Activated gamma-delta T cell treated with Interleukin-2 at 50 U/mL for 16 hours (primary cell): ENCODE results near the gene NPBWR2.

Experiments used
- DNase-seq: peaks from one replicate; pipeline ENCODE4 v3.0.0-alpha.2; 2020

The NPBWR2 gene, protein sequence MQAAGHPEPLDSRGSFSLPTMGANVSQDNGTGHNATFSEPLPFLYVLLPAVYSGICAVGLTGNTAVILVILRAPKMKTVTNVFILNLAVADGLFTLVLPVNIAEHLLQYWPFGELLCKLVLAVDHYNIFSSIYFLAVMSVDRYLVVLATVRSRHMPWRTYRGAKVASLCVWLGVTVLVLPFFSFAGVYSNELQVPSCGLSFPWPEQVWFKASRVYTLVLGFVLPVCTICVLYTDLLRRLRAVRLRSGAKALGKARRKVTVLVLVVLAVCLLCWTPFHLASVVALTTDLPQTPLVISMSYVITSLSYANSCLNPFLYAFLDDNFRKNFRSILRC

DNA sequence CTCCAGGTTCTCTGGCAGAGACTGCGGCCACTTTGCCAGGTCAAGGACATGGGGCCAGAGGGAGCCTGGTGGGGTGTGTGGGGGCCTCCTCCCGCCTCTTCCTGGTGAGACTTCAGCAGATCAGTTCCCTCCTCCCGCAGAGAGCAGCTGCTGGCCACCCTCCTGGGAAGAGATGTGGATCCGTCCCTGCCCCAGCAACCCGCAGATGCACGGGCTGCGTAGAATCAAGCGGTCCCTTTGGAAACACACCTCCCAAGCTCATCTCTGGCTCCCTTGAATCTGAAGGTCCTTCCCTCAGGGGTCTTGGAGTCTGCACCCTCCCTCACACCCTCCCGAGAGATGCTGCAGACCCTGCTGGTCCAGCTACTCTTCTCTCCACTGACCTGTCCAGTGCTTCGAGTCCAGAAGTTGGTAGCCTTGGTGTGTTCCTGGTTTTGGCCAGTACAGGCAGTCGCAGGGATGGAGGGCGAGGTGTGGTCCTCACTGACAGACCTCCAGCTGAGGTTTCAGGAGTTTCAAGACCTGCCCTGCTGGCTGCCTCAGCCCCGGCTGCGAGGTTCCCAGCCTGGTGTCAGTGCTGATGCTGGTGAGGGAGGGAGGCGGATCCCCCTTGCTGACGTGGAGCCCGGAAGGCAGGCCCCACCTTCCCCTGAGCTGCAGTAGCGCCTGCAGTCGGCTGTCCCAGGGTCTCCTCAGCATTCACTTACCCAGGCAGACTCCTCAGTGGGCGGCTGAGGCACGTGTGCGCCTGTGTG lies at the start of gene NPBWR2:
Gene NPBWR2, minus strand, starts transcription at position 585 of the 755 bp plus-strand sequence. CDS start 734 bp downstream, outside the sequence.
- peak; percentile 10 for DNase-seq

DNA sequence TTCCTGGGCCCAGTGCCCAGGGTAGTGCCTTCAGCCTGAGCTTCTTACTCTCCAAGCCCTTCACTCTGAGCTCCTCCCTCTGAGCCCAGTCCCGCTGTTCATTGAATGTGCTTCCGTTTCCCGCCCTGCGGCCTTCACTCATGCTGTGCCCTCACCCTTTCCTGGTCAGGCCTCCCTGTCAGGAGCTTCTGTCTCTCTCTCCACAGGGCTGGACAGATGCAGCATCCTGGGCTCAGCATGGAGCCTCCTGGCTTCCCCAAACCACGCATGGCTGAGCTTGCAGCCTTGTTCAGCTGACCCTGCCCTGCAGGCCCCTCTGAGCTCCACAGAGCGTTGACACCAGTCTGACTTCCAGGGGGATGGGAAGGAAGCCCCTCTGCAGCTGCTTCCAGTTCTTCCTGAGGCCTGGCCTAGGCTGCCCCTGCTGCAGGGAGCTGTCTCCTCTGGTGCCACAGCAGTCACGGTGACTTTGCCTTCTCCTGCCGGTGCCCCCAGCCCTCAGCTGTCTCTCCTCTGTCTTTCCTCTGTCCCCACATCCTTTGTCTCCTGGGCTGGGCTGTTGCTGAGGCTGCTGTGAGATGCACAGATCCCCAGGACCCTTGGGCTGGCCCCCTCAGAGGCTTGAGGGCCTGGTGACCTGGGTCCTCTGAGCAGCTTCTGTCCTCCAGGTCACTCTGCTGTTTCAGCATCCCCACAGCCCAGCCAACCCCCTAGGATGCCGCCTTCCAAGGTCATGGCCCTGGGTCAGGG lies 48.9 kb upstream of the NPBWR2 start:
- DNase-seq, result no peak

DNA sequence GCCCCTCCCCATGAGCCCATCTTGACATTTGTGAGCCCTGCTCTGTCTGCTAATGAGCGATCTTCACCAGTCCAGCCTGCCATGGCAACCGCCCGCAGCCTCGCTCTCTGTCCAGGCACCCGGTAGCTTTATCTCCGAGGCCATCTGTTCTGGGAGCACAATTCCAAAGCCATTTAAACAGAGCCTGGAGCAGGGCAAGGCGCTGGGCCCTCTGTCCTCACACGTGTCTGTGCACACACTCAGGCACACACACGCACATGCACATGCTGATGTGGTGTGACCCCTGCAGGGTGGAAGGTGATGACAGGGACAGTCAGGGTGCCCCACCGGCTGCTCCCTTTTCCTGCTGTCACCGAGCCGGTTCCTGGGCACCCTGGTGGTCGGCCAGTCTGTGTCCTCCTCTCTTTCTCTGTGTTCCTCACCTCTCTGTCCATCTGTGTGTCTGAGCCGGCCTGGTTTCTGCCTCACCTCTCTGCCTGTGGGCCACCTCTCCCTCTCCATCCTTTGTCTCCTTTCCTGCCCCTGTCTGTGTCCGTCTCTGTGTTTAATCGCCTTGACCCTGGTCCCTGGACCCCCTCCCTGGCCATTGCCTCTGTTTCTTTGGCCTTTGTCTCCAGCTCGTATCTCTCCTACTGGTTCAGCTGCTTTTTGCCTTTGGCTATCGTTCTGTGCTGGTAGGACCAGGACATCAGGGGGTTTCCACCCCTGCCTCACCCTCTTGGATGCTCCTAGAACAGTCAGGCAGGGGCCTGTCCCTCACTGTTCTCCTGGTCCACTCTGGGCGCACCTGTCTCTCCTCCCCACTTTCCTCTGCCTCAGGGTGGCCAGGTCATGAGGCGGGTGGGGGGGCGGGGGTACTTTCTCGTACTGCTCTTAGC lies 48.1 kb upstream of the NPBWR2 start:
- no peak for DNase-seq

DNA sequence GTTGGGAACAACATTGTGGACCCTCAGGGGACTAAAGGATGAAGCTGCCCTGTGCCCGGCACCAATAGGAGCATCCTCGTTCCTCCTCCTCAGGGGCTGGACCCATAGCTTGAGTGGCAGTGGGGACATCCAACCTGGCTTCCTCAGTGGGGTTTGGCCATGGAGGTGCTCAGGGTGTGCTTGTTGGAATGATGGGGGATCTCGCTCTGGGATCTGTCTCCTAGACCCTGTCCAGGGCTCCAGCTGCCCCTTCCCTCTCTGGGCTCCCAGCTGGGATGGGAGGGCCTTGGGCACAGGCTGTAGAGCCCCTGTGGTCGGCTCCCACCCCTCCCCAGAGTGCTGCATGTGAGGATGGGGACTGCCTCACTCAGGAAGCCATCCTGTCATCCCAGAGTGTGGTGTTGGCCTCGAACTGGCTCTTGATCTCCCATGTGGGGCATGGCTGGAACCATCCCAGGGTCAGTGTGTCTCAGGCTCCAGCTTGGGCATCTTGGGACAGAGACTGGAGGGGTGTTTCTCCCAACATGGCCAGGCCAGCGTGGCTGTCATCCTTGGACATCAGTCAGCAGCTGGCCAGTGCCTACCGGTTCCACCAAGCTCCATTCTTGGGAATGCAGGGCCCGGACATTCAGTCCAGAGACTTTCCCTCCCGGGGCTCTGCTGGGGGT lies 47.4 kb upstream of the NPBWR2 start:
- no peak for DNase-seq

DNA sequence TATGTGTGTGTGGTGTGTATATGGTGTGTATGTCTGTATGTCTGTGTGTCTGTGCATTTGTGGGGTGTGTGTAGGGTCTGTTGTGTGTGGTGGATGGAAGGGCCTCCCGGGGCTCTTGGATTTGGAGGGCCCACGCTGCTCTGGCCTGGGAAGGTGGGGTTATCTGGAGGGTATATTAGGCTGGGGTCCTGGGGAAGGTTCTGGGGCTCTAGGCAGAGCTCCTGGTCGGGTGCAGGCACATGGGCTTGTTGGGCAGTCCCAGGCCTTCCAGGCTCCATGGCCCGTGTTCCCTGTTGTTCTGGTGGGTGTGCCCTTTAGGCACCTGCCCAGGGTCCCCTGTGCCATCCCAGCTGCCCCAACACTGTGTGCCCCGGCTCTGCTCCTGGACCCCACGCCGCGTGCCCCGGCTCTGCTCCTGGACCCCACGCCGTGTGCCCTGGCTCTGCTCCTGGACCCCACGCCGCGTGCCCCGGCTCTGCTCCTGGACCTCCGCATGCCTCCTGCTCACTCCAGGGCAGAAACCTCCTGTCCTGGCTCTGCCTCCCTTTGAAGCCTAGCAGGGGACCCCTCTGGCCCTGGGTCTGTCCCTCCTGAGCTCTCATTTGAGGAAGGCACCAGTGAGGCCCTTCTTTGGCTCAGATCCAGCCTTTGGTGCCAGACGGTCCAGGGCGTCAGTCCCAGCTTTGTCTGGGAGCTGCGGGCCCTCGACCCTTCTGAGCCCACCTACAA lies 46.7 kb upstream of the NPBWR2 start:
- DNase-seq, result no peak

DNA sequence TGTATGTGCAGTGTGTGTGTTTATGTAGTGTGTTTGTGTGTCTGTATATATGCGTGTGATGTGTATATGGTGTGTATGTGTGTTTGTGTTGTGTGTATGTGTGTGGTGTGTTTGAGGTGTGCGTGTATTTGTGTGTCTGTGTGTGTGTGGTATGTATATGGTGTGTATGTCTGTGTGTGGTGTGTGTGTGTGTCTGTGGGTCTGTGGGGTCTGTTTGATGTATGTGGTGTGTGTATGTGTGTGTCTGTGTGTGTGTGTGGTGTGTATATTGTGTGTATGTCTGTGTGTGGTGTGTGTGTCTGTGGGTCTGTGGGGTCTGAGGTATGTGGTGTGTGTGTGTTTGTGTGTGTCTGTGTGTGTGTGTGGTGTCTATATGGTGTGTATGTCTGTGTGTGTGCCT lies 46.0 kb upstream of the NPBWR2 start:
- DNase-seq, result no peak

DNA sequence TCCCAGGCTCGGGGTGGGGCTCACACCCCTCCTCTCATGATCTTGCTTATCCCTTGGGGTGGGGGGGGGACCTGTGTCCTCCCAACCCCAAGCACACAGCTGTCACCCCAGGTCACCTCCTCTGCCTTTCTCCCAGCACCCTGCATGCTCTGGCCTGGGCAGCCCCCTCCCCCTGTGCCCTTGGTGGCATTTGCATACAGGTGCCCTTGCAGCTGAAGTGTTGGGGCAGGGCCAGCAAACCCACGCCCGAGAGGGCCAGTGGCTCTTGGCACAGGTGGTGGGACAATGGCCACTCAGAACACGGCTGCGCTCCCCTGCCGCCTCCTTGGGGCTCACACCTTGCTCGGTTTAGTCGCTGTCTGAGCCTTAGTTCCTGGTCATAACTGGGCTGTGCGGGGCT lies 45.5 kb upstream of the NPBWR2 start:
- no peak for DNase-seq

DNA sequence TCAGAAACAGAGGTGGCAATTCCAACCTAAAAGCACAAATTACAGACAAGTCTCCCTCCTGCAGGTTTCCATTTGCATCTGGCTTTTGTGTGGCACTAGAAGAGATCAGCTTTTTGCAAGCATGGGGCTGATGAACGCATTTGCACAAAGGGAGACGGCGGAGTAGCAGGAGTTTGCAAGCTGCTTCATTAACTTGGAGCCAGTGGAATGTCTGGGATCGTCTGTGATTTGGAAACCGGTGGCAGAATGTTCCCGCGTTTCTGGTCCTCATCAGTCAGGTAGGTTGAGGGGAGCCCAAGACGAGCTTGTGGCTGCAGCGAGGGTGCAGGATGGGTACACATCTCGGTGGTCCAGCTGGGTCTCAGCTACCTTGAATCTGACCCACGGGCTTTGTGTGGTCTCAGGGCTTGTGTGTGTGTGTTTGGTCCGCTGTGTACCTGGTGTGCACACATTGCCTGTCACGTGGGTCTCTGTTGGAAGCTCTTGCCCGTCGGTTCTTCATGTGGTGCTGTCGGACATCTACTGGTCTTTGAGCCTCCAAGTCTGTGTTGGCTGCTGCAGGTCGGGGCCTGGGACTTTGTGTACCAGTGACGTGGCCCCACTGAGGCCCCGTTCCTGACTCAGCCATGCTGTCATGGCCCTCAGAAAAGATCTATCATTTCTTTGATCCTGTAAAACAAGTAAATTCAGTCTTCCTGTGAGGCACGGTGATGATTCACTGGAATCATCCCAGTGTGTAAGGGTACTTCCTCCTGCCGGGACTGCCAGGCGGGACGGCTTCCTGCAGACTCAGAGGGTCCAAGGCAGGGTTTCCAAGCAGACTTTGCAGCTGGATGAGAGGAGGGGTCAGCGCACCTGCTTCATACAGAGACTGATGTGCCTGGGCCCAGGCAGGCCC lies 44.5 kb upstream of the NPBWR2 start:
- DNase-seq, result no peak

DNA sequence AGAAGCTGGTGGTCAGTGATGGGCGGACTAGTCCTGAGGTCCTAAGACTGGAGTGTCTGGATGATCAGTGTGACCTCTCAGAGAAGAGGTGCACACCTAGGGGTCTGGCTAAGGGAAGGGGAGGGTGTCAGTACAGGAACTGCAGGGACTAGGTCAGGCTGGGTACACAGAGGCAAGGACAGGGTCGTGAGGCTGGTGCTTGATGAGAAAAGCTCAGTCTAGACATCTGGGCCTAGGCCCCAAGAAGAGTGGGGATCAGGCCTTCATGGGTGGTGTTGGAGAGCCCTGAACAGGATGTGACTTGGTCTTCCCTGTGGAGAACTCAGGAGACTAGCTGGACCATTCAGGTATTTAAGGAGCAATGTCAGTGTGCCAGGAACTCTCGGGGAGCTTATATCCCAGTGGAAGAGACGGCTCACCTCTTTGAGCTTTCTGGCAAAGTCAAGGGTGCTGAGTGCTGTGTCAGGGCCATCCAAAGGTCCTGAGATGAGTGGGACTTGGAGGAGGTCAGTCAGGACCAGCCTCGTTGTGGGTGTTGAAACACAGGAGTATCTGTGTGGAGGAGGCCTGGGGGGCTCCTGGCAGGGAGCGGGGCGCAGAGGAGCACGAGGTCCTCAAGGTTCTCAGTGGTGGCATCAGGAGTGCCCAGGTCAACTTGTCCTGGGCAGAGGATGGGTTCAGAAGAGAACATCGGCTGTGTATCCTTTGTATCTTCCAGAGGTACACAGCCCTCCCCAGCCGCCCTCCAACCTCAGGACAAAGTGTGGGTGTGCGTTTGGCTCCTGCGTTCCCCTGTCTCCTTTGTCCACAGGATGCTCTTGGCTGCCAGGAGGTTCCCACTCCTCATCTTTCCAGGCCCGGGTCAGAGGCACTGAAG lies 43.6 kb upstream of the NPBWR2 start:
- no peak for DNase-seq

DNA sequence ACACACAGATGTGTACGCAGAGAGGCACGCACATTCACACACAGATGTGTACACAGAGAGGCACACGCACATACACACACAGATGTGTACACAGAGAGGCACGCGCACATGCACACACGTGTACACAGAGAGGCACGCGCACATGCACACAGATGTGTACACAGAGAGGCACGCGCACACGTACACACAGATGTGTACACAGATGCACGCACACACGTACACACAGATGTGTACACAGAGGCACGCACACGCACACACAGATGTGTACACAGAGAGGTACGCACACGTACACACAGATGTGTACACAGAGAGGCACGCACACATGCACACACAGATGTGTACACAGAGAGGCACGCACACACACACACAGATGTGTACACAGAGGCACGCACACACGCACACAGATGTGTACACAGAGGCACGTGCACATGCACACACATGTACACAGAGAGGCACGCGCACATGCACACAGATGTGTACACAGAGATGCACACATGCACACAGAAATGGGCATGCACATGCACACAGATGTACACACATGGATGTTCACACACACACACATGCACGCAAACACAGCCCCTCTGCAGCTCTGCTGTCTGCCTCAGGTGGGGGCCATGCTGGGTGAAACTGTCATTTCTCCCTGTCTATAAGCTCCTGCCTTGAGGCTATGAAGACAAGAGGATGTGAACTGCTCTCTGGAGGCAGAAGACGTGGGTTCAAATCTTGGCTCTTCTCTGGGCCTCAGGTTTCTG lies 42.6 kb upstream of the NPBWR2 start:
- no peak for DNase-seq

DNA sequence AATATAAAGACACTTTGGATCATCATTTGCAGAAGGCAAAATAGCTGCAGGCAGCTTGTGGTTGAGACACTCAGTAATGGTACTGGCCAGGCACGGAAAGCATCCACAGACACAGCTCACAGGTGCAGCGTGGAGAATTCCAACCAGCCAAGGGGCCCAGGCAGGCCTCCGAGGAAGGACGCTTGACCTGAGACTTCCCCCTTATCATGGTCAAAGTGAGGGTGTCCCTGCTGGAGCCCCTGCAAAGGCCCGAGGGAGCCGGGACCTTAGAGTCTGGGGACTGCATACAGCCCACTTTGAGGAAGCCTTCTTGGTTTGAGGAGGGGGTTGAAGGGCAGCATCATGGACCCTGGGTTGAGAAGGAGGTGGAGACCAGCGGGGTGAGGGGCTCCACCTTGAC lies 41.8 kb upstream of the NPBWR2 start:
- no peak for DNase-seq

DNA sequence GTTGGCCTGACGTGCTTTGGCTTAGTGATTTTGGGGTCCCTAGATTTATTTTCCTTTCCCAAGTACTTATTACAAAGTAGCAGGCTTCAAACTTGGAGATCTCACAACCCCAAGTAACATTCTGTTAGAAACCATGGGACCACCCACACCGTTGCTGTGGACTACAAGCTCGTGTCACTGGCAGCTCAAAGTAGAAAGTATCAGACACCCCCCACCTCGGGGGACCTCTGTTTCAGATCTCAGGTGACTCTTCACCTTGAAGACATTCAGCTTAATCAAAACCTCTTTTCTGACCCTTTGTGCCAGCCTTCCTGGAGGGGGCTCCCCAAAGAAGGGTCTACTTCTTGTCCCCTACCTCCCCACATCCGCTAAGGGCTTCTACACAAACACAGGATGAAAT lies 41.2 kb upstream of the NPBWR2 start:
- DNase-seq, result no peak

DNA sequence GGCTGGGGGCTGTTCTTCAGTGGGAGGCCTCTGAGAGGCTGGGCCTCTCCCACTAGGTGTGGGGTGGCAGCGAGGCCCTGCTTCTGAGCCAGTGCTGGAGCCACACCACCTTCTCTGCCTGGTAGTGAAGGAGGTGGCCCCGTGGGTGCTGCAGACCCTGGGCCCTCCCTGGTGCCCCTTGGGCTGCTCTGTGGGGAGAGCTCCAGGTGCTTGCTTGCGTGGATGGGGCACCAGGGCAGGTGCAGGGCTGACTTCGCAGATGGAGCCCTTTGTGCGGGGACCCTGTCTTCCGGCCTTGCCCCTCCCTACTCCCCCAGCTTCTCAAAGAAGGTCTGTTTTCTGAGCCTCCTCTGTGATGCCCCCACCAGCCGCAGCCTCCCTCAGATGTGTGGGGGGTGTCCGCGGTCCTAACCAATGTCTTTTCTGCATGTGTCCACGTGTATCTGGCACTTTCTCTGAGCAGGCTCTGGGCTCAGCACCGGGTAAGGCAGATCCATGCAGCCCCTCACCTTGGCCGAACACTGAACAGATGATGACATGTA lies 39.6 kb upstream of the NPBWR2 start:
- no peak for DNase-seq

DNA sequence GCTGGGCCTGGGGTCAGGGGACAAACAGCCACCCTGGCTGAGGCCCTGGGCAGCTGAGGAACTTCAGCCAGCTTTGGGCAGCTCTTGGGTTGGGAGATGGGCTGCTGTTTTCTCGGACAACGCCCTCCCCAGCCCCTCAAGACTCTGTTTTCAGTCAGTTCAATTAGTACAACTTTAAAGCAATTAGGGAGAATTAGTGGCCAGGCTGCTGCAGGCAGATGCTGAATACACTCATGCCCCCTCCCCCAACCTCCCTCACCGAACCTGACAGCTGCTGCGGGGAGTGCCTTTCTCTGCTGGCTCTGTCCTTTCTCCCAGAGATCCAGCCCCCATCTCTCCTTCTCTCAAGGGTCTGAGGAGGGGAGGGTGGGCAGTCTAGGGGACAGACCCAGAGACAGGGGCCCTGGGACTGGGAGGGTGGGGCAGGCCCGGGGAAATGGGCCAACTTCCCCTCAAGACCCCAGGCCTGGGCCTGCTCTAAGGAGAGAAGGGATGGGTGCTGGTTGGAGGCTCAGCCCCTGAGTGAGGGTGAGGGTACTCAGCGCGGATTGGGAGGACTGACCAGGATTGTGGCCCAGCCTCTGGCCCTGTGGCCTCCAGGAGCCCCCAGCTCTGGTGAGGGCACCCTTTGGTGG lies 39.1 kb upstream of the NPBWR2 start:
- no peak for DNase-seq

DNA sequence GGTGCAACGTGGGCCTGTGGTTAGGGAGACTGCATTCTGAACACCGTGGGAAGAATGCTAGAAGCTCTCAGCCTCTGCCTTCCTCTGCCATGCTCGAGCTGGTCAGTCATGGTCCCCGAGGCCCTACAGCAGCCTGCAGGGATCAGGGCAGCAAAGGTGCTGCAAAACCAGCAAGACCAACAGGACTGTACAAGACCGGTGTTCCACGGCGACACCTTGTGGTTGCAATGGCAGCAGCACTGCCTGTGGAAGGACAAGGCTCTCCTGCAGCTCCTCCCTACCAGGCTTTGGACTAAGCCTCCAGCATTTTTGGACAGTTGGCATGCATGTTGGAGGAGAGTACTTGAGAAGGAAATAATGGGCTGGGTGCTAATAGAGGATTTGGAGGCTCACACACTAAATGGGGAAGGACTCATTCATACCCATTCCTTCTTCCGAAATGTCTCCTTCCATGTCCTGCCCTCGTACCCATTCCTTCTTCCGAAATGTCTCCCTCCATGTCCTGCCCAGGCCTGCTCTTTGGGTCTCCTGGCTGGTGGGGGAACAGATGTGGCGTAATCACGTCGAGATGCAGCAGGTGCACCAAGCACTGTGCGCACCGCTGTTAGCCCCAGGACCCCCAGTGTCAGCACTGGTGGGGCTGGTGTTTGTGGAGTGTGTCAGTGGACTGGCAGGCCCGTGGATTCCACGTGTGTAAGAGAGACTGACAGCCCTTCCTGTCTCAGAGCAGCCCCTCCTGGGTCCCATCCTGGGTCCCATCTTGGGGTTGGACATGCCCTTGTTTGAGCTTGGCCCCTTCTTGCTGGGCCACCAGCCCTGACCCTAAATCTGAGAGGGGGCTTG lies 38.3 kb upstream of the NPBWR2 start:
- DNase-seq, result no peak

DNA sequence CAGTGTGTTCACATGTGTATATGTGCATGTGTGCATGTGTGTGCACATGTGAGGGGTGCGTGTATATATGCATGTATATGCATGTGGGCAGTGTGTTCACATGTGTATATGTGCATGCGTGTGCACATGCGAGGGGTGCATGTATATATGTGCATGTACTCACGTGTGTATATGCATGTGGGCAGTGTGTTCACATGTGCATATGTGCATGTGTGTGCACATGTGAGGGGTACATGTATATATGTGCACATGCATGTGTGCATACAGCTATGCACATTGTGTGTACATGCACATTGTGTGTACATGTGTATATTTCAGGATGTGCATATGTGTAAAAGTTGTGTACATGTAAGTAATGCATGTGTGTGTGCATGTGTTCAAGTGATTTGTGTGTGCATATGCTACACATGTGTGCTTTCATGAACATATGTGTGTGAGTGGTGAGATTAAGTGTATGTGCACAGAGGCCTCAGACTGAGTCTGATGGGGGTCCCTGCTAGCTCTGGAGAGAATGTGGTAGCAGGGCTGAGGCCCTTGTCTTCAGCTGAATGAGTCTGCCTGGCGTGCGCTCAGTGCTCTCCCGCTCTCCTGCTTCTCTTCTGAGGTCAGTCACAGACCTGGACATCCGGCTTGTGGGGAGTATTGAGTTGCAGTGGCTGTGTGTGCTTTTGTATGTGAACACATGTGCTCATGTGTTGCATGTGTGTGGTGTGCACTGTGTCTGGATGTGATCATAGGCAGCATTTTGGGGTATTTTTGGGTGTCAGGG lies 37.0 kb upstream of the NPBWR2 start:
- DNase-seq, result no peak
